GM12892 (cell line): ENCODE measurements around the gene TTC39B.

Experiments
- POLR2A ChIP-seq: IDR thresholded peaks from 2 replicates; pipeline ENCODE4 v1.6.1; 2011; ENCODE audit warnings: low read depth, low read length, control low read depth
- POLR2AphosphoS5 ChIP-seq: IDR thresholded peaks from 2 replicates; pipeline ENCODE4 v1.6.1; 2011; ENCODE audit warnings: low read depth, low read length, control low read depth

- TF ChIP-seq POLR2AphosphoS5: no peak
- TF ChIP-seq POLR2A: no peak
Observed at GRCh38 chr9:15200111-15200510, 106.9 kb downstream of the TTC39B start.
